Stomach smooth muscle (tissue), 2 donors: Measurements from ENCODE around the gene DPYSL3.
A peak's percentile ranks its signal among the peaks of the same experiment; 100 is the strongest.

Experiments used
- H3K27ac ChIP-seq: one replicate; pipeline ENCODE4 v1.7.0; 2013; ENCODE audit warnings: mild to moderate bottlenecking, low read length, inconsistent platforms
- H3K27me3 ChIP-seq, 2 donors: one replicate each; pipeline ENCODE4 v1.7.0; 2013; ENCODE audit warnings: low read length in 2 of 2; ENCODE audit not compliant: insufficient read depth in 2 of 2, control insufficient read depth in 1 of 2
- H3K36me3 ChIP-seq, 2 donors: one replicate each; pipeline ENCODE4 v1.7.0; 2013; ENCODE audit warnings: low read length in 2 of 2; ENCODE audit not compliant: control insufficient read depth in 2 of 2, insufficient read depth in 2 of 2
- H3K4me1 ChIP-seq: one replicate; pipeline ENCODE4 v1.7.0; 2013; ENCODE audit warnings: low read length; ENCODE audit not compliant: control insufficient read depth, insufficient read depth
- H3K4me3 ChIP-seq, 2 donors: one replicate each; pipeline ENCODE4 v1.7.0; 2013; ENCODE audit warnings: low read length in 2 of 2
- H3K9ac ChIP-seq, 2 donors: one replicate each; pipeline ENCODE4 v1.7.0; 2013; ENCODE audit warnings: low read length in 2 of 2, mild to moderate bottlenecking in 1 of 2
- H3K9me3 ChIP-seq, 2 donors: one replicate each; pipeline ENCODE4 v1.7.0; 2013; ENCODE audit warnings: low read length in 2 of 2; ENCODE audit not compliant: control insufficient read depth in 2 of 2
- donor health status: healthy.
- donor health status: Pancreatic carcinoma.

DPYSL3 gene

GRCh38 chr5:147485046-147485445, 24.8 kb downstream of the DPYSL3 start:
- Histone ChIP-seq H3K27me3 (no peaks in the 10 kb centered on the region), H3K4me1 (peaks cover 29% of the 10 kb centered on the region), H3K9ac (peak overlapping the region in 1 of 2 donors; percentile 22), H3K36me3 (no peaks in the 10 kb centered on the region), H3K27ac (peak overlapping the region; percentile 61), H3K4me3 (no peak overlapping the region), H3K9me3 (no peaks in the 10 kb centered on the region)

GRCh38 chr5:147484708-147485020, 25.2 kb downstream of the DPYSL3 start:
- peaks cover 29% of the 10 kb centered on the region for H3K4me1 ChIP-seq
- H3K36me3 ChIP-seq, result no peaks in the 10 kb centered on the region
- H3K27ac ChIP-seq, result peak overlapping the region; percentile 61
- H3K9ac ChIP-seq, result peak overlapping the region; percentile 22 to 25
- no peaks in the 10 kb centered on the region for H3K27me3 ChIP-seq
- H3K9me3 ChIP-seq, result no peaks in the 10 kb centered on the region
- peak overlapping the region; percentile 8 to 9 for H3K4me3 ChIP-seq

GRCh38 chr5:147483961-147484707, 25.7 kb downstream of the DPYSL3 start:
- Histone ChIP-seq H3K27me3 (no peaks in the 10 kb centered on the region), H3K9ac (peak overlapping the region; percentile 22 to 25), H3K36me3 (no peaks in the 10 kb centered on the region), H3K4me3 (peak overlapping the region; percentile 8 to 9), H3K27ac (peak overlapping the region; percentile 61), H3K9me3 (no peaks in the 10 kb centered on the region), H3K4me1 (peaks cover 33% of the 10 kb centered on the region)

- no peak overlapping the region for H3K9ac ChIP-seq
- peak overlapping the region; percentile 61 for H3K27ac ChIP-seq
- H3K9me3 ChIP-seq, result no peaks in the 10 kb centered on the region
- no peaks in the 10 kb centered on the region for H3K27me3 ChIP-seq
- no peak overlapping the region for H3K4me3 ChIP-seq
- H3K36me3 ChIP-seq, result no peaks in the 10 kb centered on the region
- peaks cover 33% of the 10 kb centered on the region for H3K4me1 ChIP-seq
These were observed 26.6 kb downstream of the DPYSL3 start for GRCh38 chr5:147483188-147483790.

- Histone ChIP-seq H3K4me1 (peaks cover 33% of the 10 kb centered on the region), H3K36me3 (no peaks in the 10 kb centered on the region), H3K9me3 (no peaks in the 10 kb centered on the region), H3K4me3 (no peak overlapping the region), H3K27me3 (no peaks in the 10 kb centered on the region), H3K27ac (peak overlapping the region; percentile 61), H3K9ac (no peak overlapping the region)
These were observed 27.1 kb downstream of the DPYSL3 start for GRCh38 chr5:147482706-147483180.

- no peak overlapping the region for H3K9ac ChIP-seq
- H3K36me3 ChIP-seq, result no peaks in the 10 kb centered on the region
- peaks cover 33% of the 10 kb centered on the region for H3K4me1 ChIP-seq
- no peaks in the 10 kb centered on the region for H3K9me3 ChIP-seq
- H3K27me3 ChIP-seq, result no peaks in the 10 kb centered on the region
- no peak overlapping the region for H3K27ac ChIP-seq
- no peak overlapping the region for H3K4me3 ChIP-seq
These were observed 27.8 kb downstream of the DPYSL3 start for GRCh38 chr5:147481874-147482705.

GRCh38 chr5:147481376-147481775, 28.5 kb downstream of the DPYSL3 start:
- Histone ChIP-seq H3K4me1 (peaks cover 33% of the 10 kb centered on the region), H3K27ac (no peak overlapping the region), H3K36me3 (no peaks in the 10 kb centered on the region), H3K4me3 (no peak overlapping the region), H3K27me3 (no peaks in the 10 kb centered on the region), H3K9ac (no peak overlapping the region), H3K9me3 (no peaks in the 10 kb centered on the region)

- H3K36me3 ChIP-seq, result no peaks in the 10 kb centered on the region
- H3K4me3 ChIP-seq, result no peak overlapping the region
- H3K9ac ChIP-seq, result no peak overlapping the region
- no peaks in the 10 kb centered on the region for H3K27me3 ChIP-seq
- no peak overlapping the region for H3K27ac ChIP-seq
- H3K4me1 ChIP-seq, result peaks cover 33% of the 10 kb centered on the region
- H3K9me3 ChIP-seq, result no peaks in the 10 kb centered on the region
These were observed 29.9 kb downstream of the DPYSL3 start for GRCh38 chr5:147479949-147480348.

GRCh38 chr5:147479444-147479843, 30.4 kb downstream of the DPYSL3 start:
- Histone ChIP-seq H3K9me3 (no peaks in the 10 kb centered on the region), H3K27ac (no peak overlapping the region), H3K9ac (no peak overlapping the region), H3K4me3 (no peak overlapping the region), H3K36me3 (no peaks in the 10 kb centered on the region), H3K27me3 (no peaks in the 10 kb centered on the region), H3K4me1 (peaks cover 28% of the 10 kb centered on the region)

GRCh38 chr5:147474140-147474539, 35.7 kb downstream of the DPYSL3 start:
- no peak overlapping the region for H3K9ac ChIP-seq
- no peaks in the 10 kb centered on the region for H3K36me3 ChIP-seq
- H3K27me3 ChIP-seq, result no peaks in the 10 kb centered on the region
- no peaks in the 10 kb centered on the region for H3K9me3 ChIP-seq
- no peak overlapping the region for H3K4me3 ChIP-seq
- no peak overlapping the region for H3K27ac ChIP-seq
- H3K4me1 ChIP-seq, result no peaks in the 10 kb centered on the region
